ENCODE results near the gene NEURL2. TPM values are rescaled to one million over a fixed set of nuclear protein-coding genes. Genes with fewer than 3 reads are reported as not detected.
A peak's percentile ranks its signal among the peaks of the same experiment; 100 is the strongest.

Gene NEURL2
- total and polyA plus RNA-seq, 10 of the 15 experiments (the other 5 are each of a cell fraction or from before 2014, with no cell fraction given) = 0.53 to 7.0 (median 2.7) TPM

- TF ChIP-seq STAT3 (IDR thresholded peaks at IDR 0.05; ENCODE audit: low read depth, low read length) (no peak), SP1 (IDR thresholded peaks at IDR 0.05; ENCODE audit: low read depth, low read length) (no peak), FOXK2 (IDR thresholded peaks at IDR 0.05) (no peak), CHD1 (IDR thresholded peaks at IDR 0.05; ENCODE audit: low read depth, low read length) (no peak), MXI1 (IDR thresholded peaks at IDR 0.05; ENCODE audit: low read depth, low read length) (no peak), IKZF1 (conservative IDR thresholded peaks at IDR 0.05) (no peak), TCF12 (IDR thresholded peaks at IDR 0.05; ENCODE audit: low read depth, low read length) (no peak), ATF7 (IDR thresholded peaks at IDR 0.05; ENCODE audit: low read depth) (no peak), ZBTB11 (CRISPR knock-in tag; IDR thresholded peaks at IDR 0.05) (no peak), ZNF24 (IDR thresholded peaks at IDR 0.05) (no peak; the same call in 1 of the 2 replicates), SUPT20H (IDR thresholded peaks at IDR 0.05; ENCODE audit: borderline replicate concordance, control insufficient read depth, low read depth, low read length) (no peak), MYC (IDR thresholded peaks at IDR 0.05; ENCODE audit: insufficient read depth, insufficient read length, insufficient replicate concordance, low read length, severe bottlenecking) (no peak), YBX1 (IDR thresholded peaks at IDR 0.05) (no peak), ATF3 (IDR thresholded peaks at IDR 0.05; ENCODE audit: borderline replicate concordance, extremely low read depth, low read depth, low read length) (no peak), NBN (IDR thresholded peaks at IDR 0.05) (no peak), ZBTB40 (IDR thresholded peaks at IDR 0.05; ENCODE audit: borderline replicate concordance) (no peak), MTA2 (IDR thresholded peaks at IDR 0.05; ENCODE audit: low read depth) (no peak), MTA3 (IDR thresholded peaks at IDR 0.05; ENCODE audit: borderline replicate concordance, low read length) (no peak), MEF2B (IDR thresholded peaks at IDR 0.05; ENCODE audit: partially characterized antibody, poor library complexity, severe bottlenecking) (no peak), SMARCA5 (IDR thresholded peaks at IDR 0.05) (peak; percentile 88), PKNOX1 (IDR thresholded peaks at IDR 0.05) (no peak), E2F4 (IDR thresholded peaks at IDR 0.05; ENCODE audit: low read depth, low read length) (0 out of 2 replicates have a peak, but pooled peaks have one; percentile 2), MYB (IDR thresholded peaks at IDR 0.05; ENCODE audit: borderline replicate concordance, low read depth, low read length) (no peak)
Observed at GRCh38 chr20:45857882-45858216, 33.2 kb downstream of the NEURL2 start (continued).
